H9 (cell line): ENCODE measurements around the gene FAM219A. TPM values are rescaled to one million over a fixed set of nuclear protein-coding genes. Genes with fewer than 3 reads are reported as not detected.

ENCODE experiments used
- DNase-seq: peaks from one replicate; pipeline ENCODE4 v3.0.0-alpha.2; 2017
- H2AFZ ChIP-seq: one replicate; pipeline ENCODE4 v1.6.1; 2013; ENCODE audit warnings: mild to moderate bottlenecking, low read length, control low read depth, moderate library complexity
- H2AK5ac ChIP-seq: 2 replicates; pipeline ENCODE4 v1.6.1; 2013; ENCODE audit warnings: low read length, control low read depth, mixed read lengths; ENCODE audit not compliant: insufficient read length
- H2BK120ac ChIP-seq: one replicate; pipeline ENCODE4 v1.6.1; 2013; ENCODE audit warnings: low read depth, mild to moderate bottlenecking, low read length, control low read depth, inconsistent platforms; ENCODE audit not compliant: poor library complexity, severe bottlenecking
- H2BK12ac ChIP-seq: 2 replicates; pipeline ENCODE4 v1.6.1; 2013; ENCODE audit warnings: low read length, control low read depth, mixed read lengths, low read depth; ENCODE audit not compliant: insufficient read length
- H2BK15ac ChIP-seq: 2 replicates; pipeline ENCODE4 v1.6.1; 2013; ENCODE audit warnings: low read depth, low read length, control low read depth
- H2BK20ac ChIP-seq: one replicate; pipeline ENCODE4 v1.6.1; 2013; ENCODE audit warnings: low read depth, mild to moderate bottlenecking, low read length, control low read depth, inconsistent platforms; ENCODE audit not compliant: poor library complexity, severe bottlenecking
- H2BK5ac ChIP-seq: 2 replicates; pipeline ENCODE4 v1.6.1; 2013; ENCODE audit warnings: low read length, control low read depth, mixed read lengths; ENCODE audit not compliant: insufficient read length
- H3K14ac ChIP-seq: 2 replicates; pipeline ENCODE4 v1.6.1; 2013; ENCODE audit warnings: low read length, control low read depth; ENCODE audit not compliant: insufficient read depth
- H3K18ac ChIP-seq: 2 replicates; pipeline ENCODE4 v1.6.1; 2013; ENCODE audit warnings: low read depth, mild to moderate bottlenecking, mixed read lengths, low read length, control low read depth; ENCODE audit not compliant: insufficient read length
- H3K23ac ChIP-seq: 2 replicates; pipeline ENCODE4 v1.6.1; 2013; ENCODE audit warnings: low read length, control low read depth, mixed read lengths, low read depth; ENCODE audit not compliant: insufficient read length
- H3K23me2 ChIP-seq: 2 replicates; pipeline ENCODE4 v1.6.1; 2013; ENCODE audit warnings: low read depth, mild to moderate bottlenecking, mixed read lengths, low read length, control low read depth; ENCODE audit not compliant: insufficient read length, poor library complexity, severe bottlenecking
- H3K27ac ChIP-seq: 2 replicates; pipeline ENCODE4 v1.5.1; 2013; ENCODE audit warnings: low read length, control low read depth, mixed read lengths, low read depth; ENCODE audit not compliant: insufficient read length
- H3K27me3 ChIP-seq: 2 replicates; pipeline ENCODE4 v1.6.1; 2013; ENCODE audit warnings: low read length, control low read depth, inconsistent platforms; ENCODE audit not compliant: insufficient read depth
- H3K4ac ChIP-seq: 2 replicates; pipeline ENCODE4 v1.6.1; 2013; ENCODE audit warnings: low read depth, mild to moderate bottlenecking, control low read depth, inconsistent platforms, low read length, moderate library complexity
- H3K4me1 ChIP-seq: 2 replicates; pipeline ENCODE4 v1.6.1; 2013; ENCODE audit warnings: low read length, control low read depth, inconsistent platforms; ENCODE audit not compliant: insufficient read depth
- H3K4me2 ChIP-seq: 2 replicates; pipeline ENCODE4 v1.6.1; 2013; ENCODE audit warnings: low read length, control low read depth, mixed read lengths; ENCODE audit not compliant: insufficient read length, insufficient read depth
- H3K56ac ChIP-seq: 2 replicates; pipeline ENCODE4 v1.6.1; 2013; ENCODE audit warnings: low read depth, mild to moderate bottlenecking, mixed read lengths, low read length, control low read depth; ENCODE audit not compliant: insufficient read length
- H3K79me1 ChIP-seq: 2 replicates; pipeline ENCODE4 v1.6.1; 2013; ENCODE audit warnings: low read depth, mild to moderate bottlenecking, moderate library complexity, low read length, control low read depth, inconsistent platforms; ENCODE audit not compliant: insufficient read depth, poor library complexity, severe bottlenecking
- H3K79me2 ChIP-seq: 2 replicates; pipeline ENCODE4 v1.6.1; 2013; ENCODE audit warnings: low read length, control low read depth, inconsistent platforms; ENCODE audit not compliant: insufficient read depth
- H3K9ac ChIP-seq: 2 replicates; pipeline ENCODE4 v1.6.1; 2013; ENCODE audit warnings: low read length, control low read depth, mixed read lengths; ENCODE audit not compliant: insufficient read length; ENCODE audit errors: extremely low read depth
- H3K9me3 ChIP-seq: one replicate; pipeline ENCODE4 v1.6.1; 2013; ENCODE audit warnings: low read depth, low read length, inconsistent platforms; ENCODE audit not compliant: control insufficient read depth
- H3T11ph ChIP-seq: one replicate; pipeline ENCODE4 v1.6.1; 2013; ENCODE audit warnings: mild to moderate bottlenecking, low read length, control low read depth, inconsistent platforms
- H4K20me1 ChIP-seq: one replicate; pipeline ENCODE4 v1.6.1; 2013; ENCODE audit not compliant: control insufficient read depth, insufficient read length, insufficient read depth
- H4K5ac ChIP-seq: 2 replicates; pipeline ENCODE4 v1.6.1; 2013; ENCODE audit warnings: low read depth, mild to moderate bottlenecking, mixed read lengths, low read length, control low read depth; ENCODE audit not compliant: insufficient read length
- H4K8ac ChIP-seq: replicated peaks from 2 replicates; pipeline ENCODE4 v1.6.1; 2013; ENCODE audit warnings: low read length, control low read depth, mixed read lengths, low read depth; ENCODE audit not compliant: insufficient read length
- H4K91ac ChIP-seq: 2 replicates; pipeline ENCODE4 v1.6.1; 2013; ENCODE audit warnings: low read depth, mild to moderate bottlenecking, moderate library complexity, mixed read lengths, low read length, control low read depth; ENCODE audit not compliant: insufficient read length
- H3K27ac Mint-ChIP-seq, 3 experiments: 2 replicates in 2 of 3; 3 replicates in 1 of 3; pipeline ENCODE4 v1.8.0; 2020 to 2021; ENCODE audit warnings: mixed read lengths in 3 of 3, mild to moderate bottlenecking in 1 of 3, moderate library complexity in 1 of 3
- H3K27me3 Mint-ChIP-seq: 2 replicates; pipeline ENCODE4 v1.8.0; 2021; ENCODE audit warnings: low read depth, mild to moderate bottlenecking, moderate library complexity, mixed read lengths
- H3K36me3 Mint-ChIP-seq, 3 experiments: 2 replicates in 2 of 3; 3 replicates in 1 of 3; pipeline ENCODE4 v1.8.0; 2020 to 2021; ENCODE audit warnings: low read depth in 3 of 3, mixed read lengths in 3 of 3; ENCODE audit not compliant: insufficient read depth in 1 of 3
- H3K4me1 Mint-ChIP-seq, 2 experiments: 2 replicates each; pipeline ENCODE4 v1.8.0; 2020; ENCODE audit warnings: mixed read lengths in 2 of 2
- H3K4me3 Mint-ChIP-seq, 2 experiments: 2 replicates in 1 of 2; 3 replicates in 1 of 2; pipeline ENCODE4 v1.8.0; 2020 to 2021; ENCODE audit warnings: mild to moderate bottlenecking in 2 of 2, mixed read lengths in 2 of 2, moderate library complexity in 1 of 2
- H3K9me3 Mint-ChIP-seq, 2 experiments: 2 replicates in 1 of 2; 3 replicates in 1 of 2; pipeline ENCODE4 v1.8.0; 2020; ENCODE audit warnings: mild to moderate bottlenecking in 2 of 2, mixed read lengths in 2 of 2, moderate library complexity in 1 of 2
- CTCF ChIP-seq: fragments of 200-600 bp; sonication (generic); conservative IDR thresholded peaks from 3 replicates; pipeline ENCODE4 v1.8.0; 2021; ENCODE audit warnings: antibody characterized with exemption, mild to moderate bottlenecking
- WGBS: extraction: QIAGEN DNeasy Blood & Tissue Kit; methylation state at CpG from one replicate; pipeline ENCODE4 v1.1.7; 2013; ENCODE audit warnings: missing lambda C conversion rate, low lambda C conversion rate, mixed read lengths; ENCODE audit not compliant: insufficient read length; ENCODE audit errors: extremely low coverage; 5-methylcytosine and 5-hydroxymethylcytosine counted together
- total RNA-seq: library from RNA; stranded (reverse); gene quantifications from 2 replicates; pipeline ENCODE4 v1.2.1, GENCODE V29; 2021

FAM219A gene
- total RNA-seq, 1 experiment from 2014 or later: 16.7 TPM

GRCh38 chr9:34502471-34502870 is 44.1 kb upstream of the FAM219A start:
- Mint-ChIP-seq H3K27me3 (peaks cover 3% of the 10 kb centered on the region; the same call in 1 of the 2 replicates), H3K9me3 (no peaks in the 10 kb centered on the region)
- no peak overlapping the region for H3K14ac ChIP-seq

More at GRCh38 chr9:34502471-34502870, 44.1 kb upstream of the FAM219A start:
- H3K4me2 ChIP-seq: no peak overlapping the region
- no peak overlapping the region for H4K91ac ChIP-seq
- H2AFZ ChIP-seq: no peak overlapping the region
- H3K23me2 ChIP-seq: no peaks in the 10 kb centered on the region
- H3K9me3 ChIP-seq: no peaks in the 10 kb centered on the region
- no peak overlapping the region for H4K5ac ChIP-seq
- H2BK12ac ChIP-seq: no peak overlapping the region
- H3K27me3 ChIP-seq: no peaks in the 10 kb centered on the region
- H4K8ac ChIP-seq: no peak overlapping the region
- TF ChIP-seq CTCF: no peak
- no peak overlapping the region for H3K23ac ChIP-seq
- no peak overlapping the region for H3K4ac ChIP-seq
- Mint-ChIP-seq H3K36me3 (no peaks in the 10 kb centered on the region), H3K27ac (no peak overlapping the region), H3K4me1 (peaks cover 8 to 28% of the 10 kb centered on the region in 2 experiments), H3K4me3 (no peak overlapping the region)
- H3K9ac ChIP-seq: no peak overlapping the region
- DNase-seq: no peak
- H2BK120ac ChIP-seq: no peak overlapping the region
- H3K27ac ChIP-seq: no peak overlapping the region
- no peaks in the 10 kb centered on the region for H3K4me1 ChIP-seq
- H2AK5ac ChIP-seq: no peak overlapping the region
- H3K56ac ChIP-seq: no peak overlapping the region
- H3K79me2 ChIP-seq: no peaks in the 10 kb centered on the region
- H3K79me1 ChIP-seq: no peaks in the 10 kb centered on the region
- no peak overlapping the region for H2BK20ac ChIP-seq
- no peak overlapping the region for H3K18ac ChIP-seq
- H4K20me1 ChIP-seq: no peaks in the 10 kb centered on the region
- WGBS: no CpG with 5 or more reads among the region's 10 CpGs
- H2BK15ac ChIP-seq: no peak overlapping the region
- no peak overlapping the region for H2BK5ac ChIP-seq
- no peak overlapping the region for H3T11ph ChIP-seq
